ENCODE measurements around the gene DNAJC18. TPM values are rescaled to one million over a fixed set of nuclear protein-coding genes. Genes with fewer than 3 reads are reported as not detected.

Gene DNAJC18
- total and polyA plus RNA-seq, 12 donors: 4.9 to 16.2 (median 8.8) TPM

DNA sequence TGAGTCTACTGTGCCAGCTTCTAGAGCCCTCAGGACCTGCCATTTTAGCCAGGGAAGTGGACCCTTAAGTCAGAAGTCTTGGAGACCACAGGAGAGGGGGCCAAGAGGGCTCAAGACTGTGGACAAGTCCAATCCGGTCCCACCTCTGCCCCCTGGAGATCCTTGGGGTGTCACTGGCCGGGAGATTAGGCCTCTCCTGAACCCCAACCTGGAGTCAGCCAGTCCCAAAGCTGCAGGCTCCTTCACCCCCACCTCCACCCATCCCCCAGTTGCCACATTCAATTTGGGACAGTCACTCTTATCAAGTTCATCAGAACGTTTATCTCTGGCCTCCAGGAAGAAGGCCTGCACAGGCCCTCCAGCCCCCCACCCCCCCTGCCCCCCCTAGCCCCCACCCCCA lies 56.5 kb downstream of the DNAJC18 start:
- Histone ChIP-seq H3K9me3 (replicated peaks in 1 of 3) (no peaks in the 10 kb centered on the region), H3K27ac (no peak overlapping the region), H3K27me3 (no peaks in the 10 kb centered on the region), H3K36me3 (replicated peaks in 1 of 2) (no peaks in the 10 kb centered on the region), H3K4me3 (no peak overlapping the region), H3K4me1 (replicated peaks in 1 of 2) (no peaks in the 10 kb centered on the region)
- intact Hi-C loops (cut with DNase I): no loop called here
- TF ChIP-seq POLR2A (IDR thresholded peaks at IDR 0.05): no peak
- DNase-seq: no peak
- WGBS, 4 donors: 0 to 54% (median 27%) methylated on average over 1 to 3 of the region's 3 CpGs

DNA sequence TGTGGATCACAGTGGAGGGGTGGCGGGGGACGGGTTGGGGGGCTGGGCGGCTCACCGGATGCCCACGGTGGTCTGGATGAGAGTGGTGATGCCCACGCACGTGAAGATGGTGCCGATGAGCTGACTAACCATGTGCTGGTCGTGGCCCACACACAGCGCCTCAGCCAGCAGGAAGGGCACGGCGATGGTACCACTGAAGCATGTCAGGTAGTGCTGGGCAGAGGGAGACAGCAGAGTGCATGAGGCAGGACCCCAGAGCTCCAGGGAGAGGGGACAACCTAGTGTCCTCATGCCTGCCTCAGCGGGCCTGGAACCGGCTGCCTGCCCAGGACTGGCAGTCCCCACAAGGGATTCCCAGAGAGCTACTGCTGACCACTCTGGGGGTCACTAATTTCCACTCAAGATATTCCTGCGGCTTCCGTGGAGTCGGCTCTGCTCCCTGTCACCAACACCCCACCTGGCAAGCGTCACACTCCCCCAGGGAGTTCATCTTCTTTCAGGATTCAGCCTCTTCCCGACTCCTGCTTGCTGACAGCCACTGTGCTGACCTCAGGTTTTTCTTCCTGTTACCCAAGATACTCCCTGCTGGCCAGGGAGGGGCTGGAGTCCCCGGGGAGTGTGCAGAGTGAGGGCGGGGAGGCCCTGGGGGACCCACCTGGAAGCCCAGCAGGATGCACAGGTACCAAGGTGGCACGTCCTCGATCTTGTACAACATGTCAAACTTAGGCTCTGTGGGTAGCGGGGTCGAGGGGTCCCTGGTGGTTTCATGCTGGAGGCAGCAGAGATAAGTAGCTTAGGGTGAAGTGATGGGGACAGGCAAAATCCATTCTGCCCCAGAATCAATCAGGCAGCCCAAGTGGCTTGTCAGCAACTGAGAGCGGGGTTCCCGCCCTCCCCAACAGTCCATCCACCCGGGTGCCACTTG lies 57.2 kb downstream of the DNAJC18 start:
- no peaks in the 10 kb centered on the region for H3K36me3 ChIP-seq (replicated peaks in 1 of 2)
- H3K9me3 ChIP-seq (replicated peaks in 1 of 3): no peaks in the 10 kb centered on the region
- no peak overlapping the region for H3K27ac ChIP-seq
- DNase-seq: no peak
- WGBS, 4 donors: 85 to 93% (median 91%) methylated on average over 12 to 28 of the region's 28 CpGs
- H3K4me3 ChIP-seq: no peak overlapping the region
- TF ChIP-seq POLR2A (IDR thresholded peaks at IDR 0.05): no peak
- TF ChIP-seq, protein P1, sequence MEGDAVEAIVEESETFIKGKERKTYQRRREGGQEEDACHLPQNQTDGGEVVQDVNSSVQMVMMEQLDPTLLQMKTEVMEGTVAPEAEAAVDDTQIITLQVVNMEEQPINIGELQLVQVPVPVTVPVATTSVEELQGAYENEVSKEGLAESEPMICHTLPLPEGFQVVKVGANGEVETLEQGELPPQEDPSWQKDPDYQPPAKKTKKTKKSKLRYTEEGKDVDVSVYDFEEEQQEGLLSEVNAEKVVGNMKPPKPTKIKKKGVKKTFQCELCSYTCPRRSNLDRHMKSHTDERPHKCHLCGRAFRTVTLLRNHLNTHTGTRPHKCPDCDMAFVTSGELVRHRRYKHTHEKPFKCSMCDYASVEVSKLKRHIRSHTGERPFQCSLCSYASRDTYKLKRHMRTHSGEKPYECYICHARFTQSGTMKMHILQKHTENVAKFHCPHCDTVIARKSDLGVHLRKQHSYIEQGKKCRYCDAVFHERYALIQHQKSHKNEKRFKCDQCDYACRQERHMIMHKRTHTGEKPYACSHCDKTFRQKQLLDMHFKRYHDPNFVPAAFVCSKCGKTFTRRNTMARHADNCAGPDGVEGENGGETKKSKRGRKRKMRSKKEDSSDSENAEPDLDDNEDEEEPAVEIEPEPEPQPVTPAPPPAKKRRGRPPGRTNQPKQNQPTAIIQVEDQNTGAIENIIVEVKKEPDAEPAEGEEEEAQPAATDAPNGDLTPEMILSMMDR (IDR thresholded peaks at IDR 0.05): no peak
- H3K4me1 ChIP-seq (replicated peaks in 1 of 2): no peaks in the 10 kb centered on the region
- H3K27me3 ChIP-seq: no peaks in the 10 kb centered on the region
- intact Hi-C loops (cut with DNase I): no loop called here

DNA sequence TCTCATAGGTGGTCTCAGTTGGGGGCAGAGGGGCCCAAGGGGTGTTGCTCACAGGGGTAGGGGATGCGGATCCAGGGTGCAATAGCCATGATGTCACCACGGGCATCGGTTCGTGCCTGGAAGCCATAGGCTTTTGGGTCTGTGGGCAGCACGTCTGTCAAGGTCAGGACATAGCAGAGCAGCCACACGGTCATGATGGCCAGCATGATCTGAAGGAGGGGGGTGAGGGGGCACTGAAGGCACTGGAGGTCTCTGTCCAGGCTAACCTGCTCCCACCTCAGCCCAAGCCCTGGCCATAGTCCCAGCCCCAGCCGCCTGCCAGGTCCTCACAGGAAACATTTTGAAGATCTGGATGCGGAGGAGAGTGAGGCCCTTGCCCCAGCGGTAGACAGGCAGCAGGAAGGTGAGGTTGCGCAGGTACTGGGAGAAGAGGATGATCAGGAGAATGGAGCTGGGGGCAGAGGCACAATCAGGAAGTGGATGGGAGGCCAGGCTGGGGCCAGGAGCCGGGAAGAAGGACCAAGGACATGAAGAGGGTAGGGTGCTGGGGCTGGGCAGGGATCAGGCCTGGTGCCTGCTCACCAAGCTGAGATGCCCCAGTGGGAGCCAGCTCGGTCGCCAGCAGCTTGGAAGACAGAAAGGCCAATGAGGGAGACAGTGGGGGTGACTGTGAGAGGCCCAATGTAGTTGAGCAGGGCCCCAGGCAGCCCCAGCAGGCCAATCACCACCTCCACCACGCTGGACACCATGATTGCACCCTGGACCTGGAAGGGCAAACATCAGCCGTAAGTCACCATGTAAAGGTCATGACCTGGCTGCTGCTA lies 59.5 kb downstream of the DNAJC18 start:
- Histone ChIP-seq H3K4me3 (no peak overlapping the region), H3K4me1 (replicated peaks in 1 of 2) (no peaks in the 10 kb centered on the region), H3K27ac (no peak overlapping the region), H3K9me3 (replicated peaks in 1 of 3) (no peaks in the 10 kb centered on the region), H3K27me3 (no peaks in the 10 kb centered on the region), H3K36me3 (replicated peaks in 1 of 2) (no peaks in the 10 kb centered on the region)
- 78 to 85% (median 80%) methylated on average over 8 to 15 of the region's 15 CpGs for WGBS, 4 donors
- DNase-seq: no peak
- TF ChIP-seq POLR2A (IDR thresholded peaks at IDR 0.05): no peak
- TF ChIP-seq, protein P1 (IDR thresholded peaks at IDR 0.05): no peak
- intact Hi-C loops (cut with DNase I): no loop called here

DNA sequence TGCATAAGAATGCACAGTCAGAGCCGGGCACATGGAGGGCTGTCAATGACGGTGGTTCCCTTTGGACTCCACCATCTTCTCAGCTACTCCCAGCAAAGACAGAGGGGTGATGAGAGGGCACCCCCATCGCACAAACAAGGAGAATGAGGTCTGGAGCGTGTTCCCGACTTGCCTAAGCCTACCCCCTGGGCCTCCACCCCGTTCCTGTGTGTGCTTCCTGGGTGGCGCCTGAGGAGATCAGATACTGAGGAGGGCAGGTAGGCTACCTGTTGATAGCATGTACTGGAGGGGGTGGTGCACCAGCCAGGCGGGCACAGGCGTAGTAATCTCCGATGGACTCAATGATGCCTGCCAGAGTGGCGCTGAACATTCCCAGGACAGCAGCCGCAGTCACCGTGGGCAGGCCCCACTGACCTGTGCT lies 60.4 kb downstream of the DNAJC18 start:
- TF ChIP-seq, protein P1 (IDR thresholded peaks at IDR 0.05): no peak
- TF ChIP-seq POLR2A (IDR thresholded peaks at IDR 0.05): no peak
- Histone ChIP-seq H3K4me1 (replicated peaks in 1 of 2) (peaks cover 5 to 7% of the 10 kb centered on the region in 2 donors), H3K27me3 (no peaks in the 10 kb centered on the region), H3K27ac (no peak overlapping the region), H3K4me3 (no peak overlapping the region), H3K36me3 (replicated peaks in 1 of 2) (no peaks in the 10 kb centered on the region), H3K9me3 (replicated peaks in 1 of 3) (no peaks in the 10 kb centered on the region)
- intact Hi-C loops (cut with DNase I): no loop called here
- DNase-seq: peak in 1 of 7 donors; percentile 7
- 82 to 88% (median 87%) methylated on average over 3 to 13 of the region's 13 CpGs for WGBS, 4 donors
